Prostate gland (tissue), 2 donors: ENCODE measurements around the gene ASS1.

Experiments used
- CTCF ChIP-seq, 4 experiments: fragments of 200-600 bp in 2 of 4; fragments of 450-650 bp in 2 of 4; sonication (generic) in 2 of 4; IDR thresholded peaks; 1 replicate in 3 of 4; 2 replicates in 1 of 4; pipeline ENCODE4 v1.5.1; 2016 to 2019; ENCODE audit warnings: antibody characterized with exemption in 4 of 4, mild to moderate bottlenecking in 2 of 4, moderate library complexity in 2 of 4
- POLR2AphosphoS5 ChIP-seq: sonication (generic); formaldehyde crosslinking; IDR thresholded peaks from one replicate; pipeline ENCODE4 v1.6.1; 2017; ENCODE audit warnings: antibody characterized with exemption

GRCh38 chr9:130461731-130462130 lies 17.0 kb downstream of the ASS1 start:
- no peak for TF ChIP-seq POLR2AphosphoS5
- TF ChIP-seq CTCF (IDR thresholded peaks at IDR 0.05) = no peak
